ENCODE results near the gene MAP3K13.
"Not testable (repeated sequence)": the region's sequence is repeated elsewhere in the genome, so short reads cannot be mapped to it uniquely, and the experiment has no call there.

Gene MAP3K13

GRCh38 chr3:185420762-185421161, 57.8 kb downstream of the MAP3K13 start:
- DNase-seq (ENCODE audit: low spot score): no peak
- Mint-ChIP-seq H3K4me1 (ENCODE audit: low read depth) (peaks cover 5% of the 10 kb centered on the region), H3K27ac (no peak overlapping the region), H3K27me3 (ENCODE audit: low read depth) (no peaks in the 10 kb centered on the region), H3K36me3 (ENCODE audit: low read depth) (no peaks in the 10 kb centered on the region), H3K9me3 (no peaks in the 10 kb centered on the region), H3K4me3 (no peak overlapping the region)

GRCh38 chr3:185421577-185422232, 58.8 kb downstream of the MAP3K13 start:
- Mint-ChIP-seq H3K27ac (no peak overlapping the region), H3K4me3 (no peak overlapping the region), H3K36me3 (ENCODE audit: low read depth) (no peaks in the 10 kb centered on the region), H3K27me3 (ENCODE audit: low read depth) (no peaks in the 10 kb centered on the region), H3K9me3 (no peaks in the 10 kb centered on the region), H3K4me1 (ENCODE audit: low read depth) (peaks cover 5% of the 10 kb centered on the region)
- no peak for DNase-seq (ENCODE audit: low spot score)

GRCh38 chr3:185422677-185423076, 59.7 kb downstream of the MAP3K13 start:
- DNase-seq (ENCODE audit: low spot score): no peak
- Mint-ChIP-seq H3K36me3 (ENCODE audit: low read depth) (no peaks in the 10 kb centered on the region), H3K4me1 (ENCODE audit: low read depth) (peaks cover 5% of the 10 kb centered on the region), H3K27ac (no peak overlapping the region), H3K4me3 (no peak overlapping the region), H3K27me3 (ENCODE audit: low read depth) (no peaks in the 10 kb centered on the region), H3K9me3 (no peaks in the 10 kb centered on the region)

- H3K27me3 Mint-ChIP-seq (ENCODE audit: low read depth): no peaks in the 10 kb centered on the region
- peaks cover 5% of the 10 kb centered on the region for H3K4me1 Mint-ChIP-seq (ENCODE audit: low read depth)
- H3K27ac Mint-ChIP-seq: no peak overlapping the region
- H3K36me3 Mint-ChIP-seq (ENCODE audit: low read depth): no peaks in the 10 kb centered on the region
- DNase-seq (ENCODE audit: low spot score): no peak
- no peak overlapping the region for H3K4me3 Mint-ChIP-seq
- no peaks in the 10 kb centered on the region for H3K9me3 Mint-ChIP-seq
Observed at GRCh38 chr3:185423178-185423577, 60.2 kb downstream of the MAP3K13 start.

- Mint-ChIP-seq H3K4me3 (no peak overlapping the region), H3K36me3 (ENCODE audit: low read depth) (no peaks in the 10 kb centered on the region), H3K9me3 (no peaks in the 10 kb centered on the region), H3K27ac (no peak overlapping the region), H3K4me1 (ENCODE audit: low read depth) (peaks cover 5% of the 10 kb centered on the region), H3K27me3 (ENCODE audit: low read depth) (no peaks in the 10 kb centered on the region)
- DNase-seq (ENCODE audit: low spot score): no peak
Observed at GRCh38 chr3:185424435-185424834, 61.5 kb downstream of the MAP3K13 start.

GRCh38 chr3:185430375-185430774, 67.4 kb downstream of the MAP3K13 start:
- no peak overlapping the region for H3K27ac Mint-ChIP-seq
- no peaks in the 10 kb centered on the region for H3K4me1 Mint-ChIP-seq (ENCODE audit: low read depth)
- no peaks in the 10 kb centered on the region for H3K9me3 Mint-ChIP-seq
- no peaks in the 10 kb centered on the region for H3K27me3 Mint-ChIP-seq (ENCODE audit: low read depth)
- DNase-seq (ENCODE audit: low spot score): no peak
- H3K4me3 Mint-ChIP-seq: no peak overlapping the region
- H3K36me3 Mint-ChIP-seq (ENCODE audit: low read depth): no peaks in the 10 kb centered on the region

GRCh38 chr3:185439745-185440466, 77.0 kb downstream of the MAP3K13 start:
- Mint-ChIP-seq H3K9me3 (no peaks in the 10 kb centered on the region), H3K36me3 (ENCODE audit: low read depth) (no peaks in the 10 kb centered on the region), H3K27ac (no peak overlapping the region), H3K27me3 (ENCODE audit: low read depth) (peaks cover 6% of the 10 kb centered on the region), H3K4me1 (ENCODE audit: low read depth) (no peaks in the 10 kb centered on the region), H3K4me3 (no peak overlapping the region)
- no peak for DNase-seq (ENCODE audit: low spot score)

- Mint-ChIP-seq H3K4me1 (ENCODE audit: low read depth) (no peaks in the 10 kb centered on the region), H3K27me3 (ENCODE audit: low read depth) (peaks cover 6% of the 10 kb centered on the region), H3K4me3 (no peak overlapping the region), H3K9me3 (no peaks in the 10 kb centered on the region), H3K36me3 (ENCODE audit: low read depth) (no peaks in the 10 kb centered on the region), H3K27ac (no peak overlapping the region)
- DNase-seq (ENCODE audit: low spot score): no peak
Observed at GRCh38 chr3:185442031-185442430, 79.1 kb downstream of the MAP3K13 start.

- Mint-ChIP-seq H3K4me1 (ENCODE audit: low read depth) (no peaks in the 10 kb centered on the region), H3K27me3 (ENCODE audit: low read depth) (peaks cover 3% of the 10 kb centered on the region), H3K27ac (no peak overlapping the region), H3K9me3 (no peaks in the 10 kb centered on the region), H3K4me3 (no peak overlapping the region), H3K36me3 (ENCODE audit: low read depth) (no peaks in the 10 kb centered on the region)
- no peak for DNase-seq (ENCODE audit: low spot score)
Observed at GRCh38 chr3:185444329-185444728, 81.4 kb downstream of the MAP3K13 start.

GRCh38 chr3:185448107-185448506, 85.2 kb downstream of the MAP3K13 start:
- no peaks in the 10 kb centered on the region for H3K36me3 Mint-ChIP-seq (ENCODE audit: low read depth)
- no peak overlapping the region for H3K27ac Mint-ChIP-seq
- no peak overlapping the region for H3K4me3 Mint-ChIP-seq
- no peaks in the 10 kb centered on the region for H3K9me3 Mint-ChIP-seq
- H3K4me1 Mint-ChIP-seq (ENCODE audit: low read depth): no peaks in the 10 kb centered on the region
- no peak for DNase-seq (ENCODE audit: low spot score)
- H3K27me3 Mint-ChIP-seq (ENCODE audit: low read depth): peaks cover 2% of the 10 kb centered on the region

- not testable (repeated sequence) for H3K4me1 Mint-ChIP-seq (ENCODE audit: low read depth); H3K27me3 Mint-ChIP-seq (ENCODE audit: low read depth); H3K36me3 Mint-ChIP-seq (ENCODE audit: low read depth); DNase-seq (ENCODE audit: low spot score); H3K4me3 Mint-ChIP-seq; H3K9me3 Mint-ChIP-seq; H3K27ac Mint-ChIP-seq
Observed at GRCh38 chr3:185451432-185451831, 88.5 kb downstream of the MAP3K13 start.

GRCh38 chr3:185457376-185457775, 94.4 kb downstream of the MAP3K13 start:
- no peaks in the 10 kb centered on the region for H3K27me3 Mint-ChIP-seq (ENCODE audit: low read depth)
- no peaks in the 10 kb centered on the region for H3K36me3 Mint-ChIP-seq (ENCODE audit: low read depth)
- H3K4me1 Mint-ChIP-seq (ENCODE audit: low read depth): no peaks in the 10 kb centered on the region
- H3K9me3 Mint-ChIP-seq: no peaks in the 10 kb centered on the region
- H3K27ac Mint-ChIP-seq: no peak overlapping the region
- DNase-seq (ENCODE audit: low spot score): no peak
- no peak overlapping the region for H3K4me3 Mint-ChIP-seq

- H3K27me3 Mint-ChIP-seq (ENCODE audit: low read depth): no peaks in the 10 kb centered on the region
- H3K4me3 Mint-ChIP-seq: no peak overlapping the region
- H3K36me3 Mint-ChIP-seq (ENCODE audit: low read depth): no peaks in the 10 kb centered on the region
- no peaks in the 10 kb centered on the region for H3K9me3 Mint-ChIP-seq
- no peak for DNase-seq (ENCODE audit: low spot score)
- H3K4me1 Mint-ChIP-seq (ENCODE audit: low read depth): no peaks in the 10 kb centered on the region
- no peak overlapping the region for H3K27ac Mint-ChIP-seq
Observed at GRCh38 chr3:185460309-185460708, 97.4 kb downstream of the MAP3K13 start.

GRCh38 chr3:185460719-185461350, 97.9 kb downstream of the MAP3K13 start:
- H3K36me3 Mint-ChIP-seq (ENCODE audit: low read depth): no peaks in the 10 kb centered on the region
- no peak for DNase-seq (ENCODE audit: low spot score)

More at GRCh38 chr3:185460719-185461350, 97.9 kb downstream of the MAP3K13 start:
- H3K27ac Mint-ChIP-seq: no peak overlapping the region
- no peaks in the 10 kb centered on the region for H3K4me1 Mint-ChIP-seq (ENCODE audit: low read depth)
- H3K4me3 Mint-ChIP-seq: no peak overlapping the region
- H3K9me3 Mint-ChIP-seq: no peaks in the 10 kb centered on the region
- H3K27me3 Mint-ChIP-seq (ENCODE audit: low read depth): no peaks in the 10 kb centered on the region
